Ishikawa (cell line): Measurements from ENCODE around the gene DMD.

Experiments
- CEBPB ChIP-seq: IDR thresholded peaks from 2 replicates; pipeline ENCODE4 v1.6.1; 2012
- CREB1 ChIP-seq: IDR thresholded peaks from 2 replicates; pipeline ENCODE4 v1.6.1; 2012; ENCODE audit warnings: low read depth
- EGR1 ChIP-seq: IDR thresholded peaks from 2 replicates; pipeline ENCODE4 v1.6.1; 2012
- EP300 ChIP-seq: IDR thresholded peaks from 2 replicates; pipeline ENCODE4 v1.6.1; 2012; ENCODE audit warnings: borderline replicate concordance
- FOXM1 ChIP-seq: IDR thresholded peaks from 2 replicates; pipeline ENCODE4 v1.6.1; 2012; ENCODE audit warnings: low read depth, borderline replicate concordance
- MAX ChIP-seq: IDR thresholded peaks from 2 replicates; pipeline ENCODE4 v1.6.1; 2012
- REST ChIP-seq: IDR thresholded peaks from 2 replicates; pipeline ENCODE4 v1.6.1; 2012; ENCODE audit warnings: low read depth, mild to moderate bottlenecking
- TAF1 ChIP-seq: IDR thresholded peaks from 2 replicates; pipeline ENCODE4 v1.6.1; 2012; ENCODE audit warnings: low read depth, mild to moderate bottlenecking
- YY1 ChIP-seq: IDR thresholded peaks from 2 replicates; pipeline ENCODE4 v1.6.1; 2012; ENCODE audit warnings: low read depth
- ZBTB7A ChIP-seq: IDR thresholded peaks from 2 replicates; pipeline ENCODE4 v1.6.1; 2012; ENCODE audit warnings: low read depth

GRCh38 chrX:32798990-32799389 lies 412.4 kb downstream of the DMD start:
- no peak for TF ChIP-seq TAF1
- no peak for TF ChIP-seq EP300
- no peak for TF ChIP-seq FOXM1
- no peak for TF ChIP-seq MAX
- no peak for TF ChIP-seq YY1
- TF ChIP-seq EGR1: no peak
- TF ChIP-seq REST: no peak
- no peak for TF ChIP-seq CREB1
- TF ChIP-seq ZBTB7A: no peak
- no peak for TF ChIP-seq CEBPB
